GDM1 (cell line): Measurements from ENCODE around the gene PRODH2.

Source experiments
- DNase-seq: peaks from one replicate; lab custom pipeline; 2025; lab: John Stamatoyannopoulos, UW

PRODH2 gene

GRCh38 chr19:35757749-35758608 lies 54.7 kb downstream of the PRODH2 start, which contains the start of gene PROSER3:
PROSER3 (plus strand) TSS chr19:35758176; CDS start chr19:35758216, 40 bp downstream.
- peak; percentile 98 for DNase-seq

- DNase-seq: no peak
These were observed 55.4 kb downstream of the PRODH2 start for GRCh38 chr19:35757231-35757748.

DNA sequence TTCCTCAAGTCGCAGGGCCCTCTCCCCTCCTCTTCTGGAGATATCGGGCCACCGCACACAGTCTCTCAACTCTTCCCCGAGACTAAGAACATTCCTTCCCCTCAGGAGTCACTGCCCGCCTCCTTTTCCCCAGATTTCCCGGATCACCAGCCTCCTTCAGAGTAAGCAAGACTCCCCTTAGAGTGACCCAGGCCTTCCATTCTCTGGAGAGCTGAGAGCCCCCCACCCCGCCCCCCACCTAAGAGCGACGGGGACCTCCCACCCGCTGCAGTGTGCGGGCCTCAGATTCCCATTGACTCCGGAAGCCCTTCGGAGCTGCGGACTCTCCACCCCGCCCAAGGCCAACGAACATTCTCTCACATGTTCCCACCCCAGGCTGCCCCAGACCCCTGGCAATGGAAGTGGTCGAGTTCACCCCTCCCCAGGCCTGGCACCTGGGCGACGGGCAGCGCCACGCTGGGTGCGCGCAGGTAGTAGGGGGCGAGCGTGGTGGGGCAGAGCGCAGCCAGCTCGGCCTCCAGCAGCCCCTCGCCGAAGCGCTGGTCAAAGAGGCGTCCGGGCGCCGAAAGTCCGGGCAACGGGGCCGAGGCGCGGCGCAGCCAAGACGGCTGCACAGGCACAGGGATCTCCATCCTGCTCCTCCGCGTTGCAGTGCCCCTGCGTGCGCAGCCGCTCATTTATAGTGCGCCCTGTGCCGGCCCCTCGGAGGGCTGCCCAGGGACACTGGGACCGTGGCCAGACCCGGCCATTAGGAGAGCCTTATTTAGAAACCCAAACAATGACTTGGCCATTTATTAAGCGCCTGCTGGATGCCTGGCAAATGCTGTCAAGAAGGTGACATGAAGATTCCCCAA lies 56.0 kb downstream of the PRODH2 start, which contains the start of gene HSPB6:
HSPB6 (minus strand) TSS at position 653 of the 854 bp plus-strand sequence; CDS start at position 632, 21 bp downstream.
- DNase-seq: no peak

DNA sequence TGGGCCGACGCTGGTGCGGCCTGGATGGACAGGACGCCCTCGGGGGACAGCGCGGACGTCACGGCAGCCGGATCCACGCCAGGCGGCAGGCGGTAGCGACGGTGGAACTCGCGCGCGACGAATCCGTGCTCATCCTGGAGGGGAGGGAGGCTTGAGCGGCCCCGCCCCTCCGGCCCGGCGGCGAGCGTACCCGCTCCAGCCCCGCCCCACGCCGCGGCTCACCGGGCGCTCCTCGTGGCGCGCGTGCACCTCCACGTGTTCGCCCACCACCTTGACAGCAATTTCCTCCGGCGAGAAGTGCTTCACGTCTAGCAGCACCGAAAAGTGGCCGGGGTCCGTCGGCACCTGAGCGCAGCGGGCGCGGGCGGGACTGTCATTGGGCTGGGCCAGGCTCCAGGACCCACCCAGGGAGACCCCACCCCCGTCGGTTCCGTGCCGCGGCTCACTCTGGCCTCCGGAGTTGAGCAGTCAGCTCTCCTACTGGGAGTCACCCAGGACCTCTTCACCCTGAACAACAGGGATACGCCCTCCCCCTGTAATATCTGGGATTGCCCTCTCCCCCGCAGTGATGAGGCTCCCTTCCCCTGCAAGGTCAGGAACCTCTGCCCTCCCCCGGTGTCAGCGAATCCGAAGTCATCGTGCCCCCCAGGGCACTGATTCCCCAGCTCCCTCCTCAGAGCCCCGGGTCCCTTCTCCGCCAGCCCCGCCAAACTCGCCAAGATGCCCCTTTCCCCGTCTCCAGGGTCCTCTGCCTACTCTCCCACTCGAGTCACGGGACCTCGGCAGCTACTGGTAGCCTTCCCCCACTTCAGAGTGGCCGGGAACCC lies 56.9 kb downstream of the PRODH2 start:
- DNase-seq: no peak

DNA sequence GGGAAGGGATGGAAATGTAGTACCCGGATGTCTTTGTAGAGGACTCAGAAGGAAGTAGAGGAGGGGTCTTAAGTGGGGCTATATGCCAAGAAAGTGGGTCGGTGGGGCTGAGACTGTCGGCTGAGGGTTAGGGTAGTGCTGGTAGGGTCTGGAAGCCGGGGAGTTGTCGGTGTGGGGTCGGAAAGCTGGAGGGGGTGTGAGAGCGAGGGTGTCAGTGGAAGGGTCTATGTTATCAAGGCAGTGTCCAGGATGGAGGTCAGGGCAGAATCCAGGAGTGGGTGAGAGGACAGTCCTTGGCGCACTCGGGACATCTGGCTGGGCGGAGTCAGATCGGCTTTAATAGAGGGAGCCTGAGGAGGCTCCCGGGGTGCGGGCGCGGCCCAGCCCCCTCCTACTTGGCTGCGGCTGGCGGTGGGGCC lies 57.5 kb downstream of the PRODH2 start:
- DNase-seq: no peak

- DNase-seq: no peak
These were observed 58.1 kb downstream of the PRODH2 start for GRCh38 chr19:35754370-35755130.

GRCh38 chr19:35753634-35754369 lies 58.8 kb downstream of the PRODH2 start:
- DNase-seq: no peak

DNA sequence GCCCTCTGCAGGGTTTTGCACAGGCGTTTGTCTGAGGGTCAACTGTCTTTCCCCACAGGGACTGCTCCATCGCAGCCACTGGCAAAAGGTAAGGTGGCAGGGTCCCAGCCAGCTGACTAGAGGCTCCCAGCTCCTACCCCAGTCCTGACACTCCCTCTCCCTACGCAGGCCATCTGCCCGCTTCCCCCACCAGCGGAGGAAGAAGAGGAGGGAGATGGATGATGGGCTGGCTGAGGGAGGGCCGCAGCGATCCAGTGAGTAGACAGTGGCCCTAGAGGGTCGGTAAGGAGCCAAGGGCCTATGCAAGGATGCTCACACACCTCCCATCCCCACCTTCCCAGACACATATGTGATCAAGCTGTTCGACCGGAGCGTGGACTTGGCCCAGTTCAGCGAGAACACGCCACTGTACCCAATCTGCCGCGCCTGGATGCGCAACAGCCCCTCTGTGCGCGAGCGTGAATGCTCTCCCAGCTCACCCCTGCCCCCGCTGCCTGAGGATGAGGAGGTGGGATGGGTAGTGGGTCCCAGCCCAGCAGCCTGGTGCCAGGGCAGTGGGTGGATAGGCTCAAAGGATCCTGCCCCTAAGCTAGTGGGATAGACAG lies 59.8 kb downstream of the PRODH2 start:
- no peak for DNase-seq

DNA sequence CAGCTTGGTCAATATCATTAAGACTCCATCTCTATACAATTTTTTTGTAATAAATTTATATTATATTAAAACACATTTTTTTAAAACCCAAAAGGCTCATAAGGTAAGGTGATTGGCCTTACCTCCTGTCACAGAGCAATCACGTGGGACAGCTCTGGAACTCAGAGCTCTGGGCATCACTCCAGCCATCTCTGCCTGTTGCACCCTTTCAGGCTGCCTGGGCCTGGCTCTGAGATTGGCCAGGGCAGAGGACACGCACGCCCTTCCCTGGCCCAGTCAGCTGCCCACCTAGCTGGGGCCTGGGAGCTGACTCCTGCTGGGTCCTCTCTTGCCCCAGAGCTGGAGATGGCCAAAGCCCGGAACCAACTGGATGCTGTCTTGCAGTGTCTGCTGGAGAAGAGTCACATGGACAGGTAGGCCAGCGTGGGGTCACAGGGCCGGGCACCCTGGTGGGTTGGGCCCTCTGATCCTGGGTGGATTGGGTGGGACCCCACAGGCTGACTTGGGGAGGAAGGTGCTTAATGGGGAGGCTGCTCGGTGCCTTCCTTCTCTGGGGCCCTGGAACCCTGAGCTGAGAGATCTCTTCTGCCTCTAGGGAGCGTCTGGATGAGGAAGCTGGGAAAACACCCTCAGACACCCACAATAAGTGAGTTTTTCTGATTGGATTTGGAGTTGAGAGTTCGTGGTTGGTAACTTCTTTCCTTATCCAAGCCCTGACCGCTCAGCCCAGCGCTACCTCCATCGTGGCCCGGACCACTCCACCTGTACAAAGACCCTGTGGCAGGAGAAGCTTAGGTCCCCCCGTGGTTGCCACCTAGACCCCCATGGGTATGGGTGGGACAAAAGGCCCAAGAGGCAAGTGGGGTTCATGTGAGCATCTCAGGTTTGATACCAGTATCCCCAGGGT lies 60.6 kb downstream of the PRODH2 start:
- no peak for DNase-seq

GRCh38 chr19:35750167-35750566 lies 62.5 kb downstream of the PRODH2 start:
- DNase-seq: no peak
